Measurements from ENCODE around the gene SLC48A1. TPM values are rescaled to one million over a fixed set of nuclear protein-coding genes. Genes with fewer than 3 reads are reported as not detected.
"Not testable (repeated sequence)": the region's sequence is repeated elsewhere in the genome, so short reads cannot be mapped to it uniquely, and the experiment has no call there.

SLC48A1 gene
- total RNA-seq, 2 donors from 2014 or later = 5.9 to 6.9 TPM

- Mint-ChIP-seq H3K36me3 (ENCODE audit: low read depth) (peaks cover 2% of the 10 kb centered on the region), H3K27ac (peak overlapping the region; percentile 90)
- ATAC-seq = no peak
These were observed 27.5 kb downstream of the SLC48A1 start for GRCh38 chr12:47800582-47800981.

GRCh38 chr12:47801170-47801903, 28.3 kb downstream of the SLC48A1 start:
- ATAC-seq (no peak), DNase-seq (no peak)
- peak overlapping the region; percentile 25 for H3K4me3 Mint-ChIP-seq
- H3K36me3 Mint-ChIP-seq (ENCODE audit: low read depth) = peaks cover 2% of the 10 kb centered on the region
- peak overlapping the region; percentile 90 for H3K27ac Mint-ChIP-seq
- H3K9me3 ChIP-seq (ENCODE audit: control insufficient read depth, low read length, poor library complexity, severe bottlenecking) = no peaks in the 10 kb centered on the region
- peaks cover 39% of the 10 kb centered on the region for H3K4me1 Mint-ChIP-seq
- no peaks in the 10 kb centered on the region for H3K27me3 Mint-ChIP-seq

More at GRCh38 chr12:47800582-47800981, 27.5 kb downstream of the SLC48A1 start:
- H3K27me3 Mint-ChIP-seq = no peaks in the 10 kb centered on the region
- DNase-seq = no peak
- H3K9me3 ChIP-seq (ENCODE audit: control insufficient read depth, low read length, poor library complexity, severe bottlenecking) = no peaks in the 10 kb centered on the region
- no peak overlapping the region for H3K4me3 Mint-ChIP-seq
- H3K4me1 Mint-ChIP-seq = peaks cover 38% of the 10 kb centered on the region

GRCh38 chr12:47801904-47802246, 28.8 kb downstream of the SLC48A1 start:
- H3K36me3 Mint-ChIP-seq (ENCODE audit: low read depth) = peaks cover 2% of the 10 kb centered on the region
- no peak for ATAC-seq
- H3K9me3 ChIP-seq (ENCODE audit: control insufficient read depth, low read length, poor library complexity, severe bottlenecking) = no peaks in the 10 kb centered on the region
- H3K27me3 Mint-ChIP-seq = no peaks in the 10 kb centered on the region
- peaks cover 42% of the 10 kb centered on the region for H3K4me1 Mint-ChIP-seq
- DNase-seq = no peak
- peak overlapping the region; percentile 90 for H3K27ac Mint-ChIP-seq
- H3K4me3 Mint-ChIP-seq = peak overlapping the region; percentile 25

GRCh38 chr12:47802312-47802711, 29.3 kb downstream of the SLC48A1 start:
- Mint-ChIP-seq H3K27ac (peak overlapping the region; percentile 90), H3K36me3 (ENCODE audit: low read depth) (peaks cover 2% of the 10 kb centered on the region), H3K4me3 (peak overlapping the region; percentile 77), H3K4me1 (peaks cover 46% of the 10 kb centered on the region), H3K27me3 (no peaks in the 10 kb centered on the region)
- ATAC-seq (peak; percentile 35), DNase-seq (no peak)
- no peaks in the 10 kb centered on the region for H3K9me3 ChIP-seq (ENCODE audit: control insufficient read depth, low read length, poor library complexity, severe bottlenecking)

- H3K4me3 Mint-ChIP-seq = peak overlapping the region; percentile 86
- H3K27me3 Mint-ChIP-seq = no peaks in the 10 kb centered on the region
- no peaks in the 10 kb centered on the region for H3K36me3 Mint-ChIP-seq (ENCODE audit: low read depth)
- peaks cover 53% of the 10 kb centered on the region for H3K4me1 Mint-ChIP-seq
- DNase-seq (no peak), ATAC-seq (no peak)
- peak overlapping the region; percentile 90 for H3K27ac Mint-ChIP-seq
- no peaks in the 10 kb centered on the region for H3K9me3 ChIP-seq (ENCODE audit: control insufficient read depth, low read length, poor library complexity, severe bottlenecking)
These were observed 30.3 kb downstream of the SLC48A1 start for GRCh38 chr12:47803191-47803875.

- no peak for DNase-seq
- Mint-ChIP-seq H3K4me1 (peaks cover 62% of the 10 kb centered on the region), H3K36me3 (ENCODE audit: low read depth) (no peaks in the 10 kb centered on the region), H3K4me3 (no peak overlapping the region), H3K27ac (peak overlapping the region; percentile 90), H3K27me3 (no peaks in the 10 kb centered on the region)
- no peak for ATAC-seq
- H3K9me3 ChIP-seq (ENCODE audit: control insufficient read depth, low read length, poor library complexity, severe bottlenecking) = no peaks in the 10 kb centered on the region
These were observed 31.1 kb downstream of the SLC48A1 start for GRCh38 chr12:47804171-47804570.

GRCh38 chr12:47805417-47805816, 32.4 kb downstream of the SLC48A1 start:
- DNase-seq (no peak), ATAC-seq (no peak)
- peak overlapping the region; percentile 65 for H3K4me3 Mint-ChIP-seq
- no peaks in the 10 kb centered on the region for H3K27me3 Mint-ChIP-seq
- H3K36me3 Mint-ChIP-seq (ENCODE audit: low read depth) = no peaks in the 10 kb centered on the region
- H3K9me3 ChIP-seq (ENCODE audit: control insufficient read depth, low read length, poor library complexity, severe bottlenecking) = no peaks in the 10 kb centered on the region
- peaks cover 68% of the 10 kb centered on the region for H3K4me1 Mint-ChIP-seq
- H3K27ac Mint-ChIP-seq = peak overlapping the region; percentile 100

- no peaks in the 10 kb centered on the region for H3K27me3 Mint-ChIP-seq
- H3K4me1 Mint-ChIP-seq = peaks cover 72% of the 10 kb centered on the region
- no peaks in the 10 kb centered on the region for H3K36me3 Mint-ChIP-seq (ENCODE audit: low read depth)
- H3K9me3 ChIP-seq (ENCODE audit: control insufficient read depth, low read length, poor library complexity, severe bottlenecking) = no peaks in the 10 kb centered on the region
- ATAC-seq (no peak), DNase-seq (no peak)
- peak overlapping the region; percentile 86 for H3K4me3 Mint-ChIP-seq
- H3K27ac Mint-ChIP-seq = peak overlapping the region; percentile 100
These were observed 34.3 kb downstream of the SLC48A1 start for GRCh38 chr12:47807338-47807737.

GRCh38 chr12:47808050-47808449, 35.0 kb downstream of the SLC48A1 start:
- peak overlapping the region; percentile 100 for H3K27ac Mint-ChIP-seq
- no peaks in the 10 kb centered on the region for H3K27me3 Mint-ChIP-seq
- ATAC-seq (peak; percentile 45), DNase-seq (peak; percentile 50 to 71 (median 56))
- peak overlapping the region; percentile 86 for H3K4me3 Mint-ChIP-seq
- no peaks in the 10 kb centered on the region for H3K9me3 ChIP-seq (ENCODE audit: control insufficient read depth, low read length, poor library complexity, severe bottlenecking)
- peaks cover 66% of the 10 kb centered on the region for H3K4me1 Mint-ChIP-seq
- no peaks in the 10 kb centered on the region for H3K36me3 Mint-ChIP-seq (ENCODE audit: low read depth)

- ATAC-seq (no peak), DNase-seq (peak in 2 of 3 donors; percentile 37 to 48)
- no peaks in the 10 kb centered on the region for H3K36me3 Mint-ChIP-seq (ENCODE audit: low read depth)
- peak overlapping the region; percentile 100 for H3K27ac Mint-ChIP-seq
- H3K27me3 Mint-ChIP-seq = no peaks in the 10 kb centered on the region
- peaks cover 67% of the 10 kb centered on the region for H3K4me1 Mint-ChIP-seq
- H3K4me3 Mint-ChIP-seq = peak overlapping the region; percentile 86
- no peaks in the 10 kb centered on the region for H3K9me3 ChIP-seq (ENCODE audit: control insufficient read depth, low read length, poor library complexity, severe bottlenecking)
These were observed 35.7 kb downstream of the SLC48A1 start for GRCh38 chr12:47808574-47809365.

GRCh38 chr12:47809518-47809917, 36.5 kb downstream of the SLC48A1 start:
- Mint-ChIP-seq H3K27ac (peak overlapping the region; percentile 100), H3K4me1 (peaks cover 74% of the 10 kb centered on the region), H3K4me3 (peak overlapping the region; percentile 15)
- not testable (repeated sequence) for H3K27me3 Mint-ChIP-seq; DNase-seq; ATAC-seq; H3K36me3 Mint-ChIP-seq (ENCODE audit: low read depth); H3K9me3 ChIP-seq (ENCODE audit: control insufficient read depth, low read length, poor library complexity, severe bottlenecking)

- Mint-ChIP-seq H3K4me3 (peak overlapping the region; percentile 85), H3K27ac (peak overlapping the region; percentile 100), H3K36me3 (ENCODE audit: low read depth) (no peaks in the 10 kb centered on the region), H3K4me1 (peaks cover 70% of the 10 kb centered on the region), H3K27me3 (no peaks in the 10 kb centered on the region)
- DNase-seq (no peak), ATAC-seq (no peak)
- no peaks in the 10 kb centered on the region for H3K9me3 ChIP-seq (ENCODE audit: control insufficient read depth, low read length, poor library complexity, severe bottlenecking)
These were observed 38.0 kb downstream of the SLC48A1 start for GRCh38 chr12:47811072-47811396.

Measured in T-helper 17 cell (primary cell).